M059J (cell line): Measurements from ENCODE around the gene KANSL1. TPM values are rescaled to one million over a fixed set of nuclear protein-coding genes. Genes with fewer than 3 reads are reported as not detected.

Experiments
- DNase-seq: peaks from one replicate; pipeline ENCODE4 v3.0.0-alpha.2; 2012; ENCODE audit warnings: low read depth
- total RNA-seq: library from RNA; depleted of rRNA; stranded (reverse); fragments of >200 nt; shearing (Covaris generic); gene quantifications from 2 replicates; pipeline ENCODE4 v1.2.3, GENCODE V29; 2014

Gene KANSL1
- total RNA-seq, 1 experiment from 2014 or later: 30.7 TPM

- no peak for DNase-seq
Observed at GRCh38 chr17:46167267-46167666, 26.0 kb downstream of the KANSL1 start.

- DNase-seq: no peak
Observed at GRCh38 chr17:46166692-46167249, 26.5 kb downstream of the KANSL1 start.

- no peak for DNase-seq
Observed at GRCh38 chr17:46163929-46164594, 29.2 kb downstream of the KANSL1 start.

GRCh38 chr17:46163316-46163715 lies 29.9 kb downstream of the KANSL1 start:
- DNase-seq: no peak

GRCh38 chr17:46162866-46163265 lies 30.4 kb downstream of the KANSL1 start:
- no peak for DNase-seq

- DNase-seq: no peak
Observed at GRCh38 chr17:46160169-46160568, 33.1 kb downstream of the KANSL1 start.

- DNase-seq: peak; percentile 67
Observed at GRCh38 chr17:46159686-46160085, 33.5 kb downstream of the KANSL1 start.

GRCh38 chr17:46158323-46159296 lies 34.6 kb downstream of the KANSL1 start:
- no peak for DNase-seq

- no peak for DNase-seq
Observed at GRCh38 chr17:46157443-46158062, 35.7 kb downstream of the KANSL1 start.

- DNase-seq: peak; percentile 85
Observed at GRCh38 chr17:46154151-46154816, 38.9 kb downstream of the KANSL1 start.

- no peak for DNase-seq
Observed at GRCh38 chr17:46152423-46152822, 40.8 kb downstream of the KANSL1 start.

GRCh38 chr17:46151762-46152161 lies 41.5 kb downstream of the KANSL1 start:
- DNase-seq: peak; percentile 30

- DNase-seq: no peak
Observed at GRCh38 chr17:46150216-46150963, 42.8 kb downstream of the KANSL1 start.

GRCh38 chr17:46148247-46148646 lies 45.0 kb downstream of the KANSL1 start:
- no peak for DNase-seq

GRCh38 chr17:46147296-46147695 lies 45.9 kb downstream of the KANSL1 start:
- no peak for DNase-seq

GRCh38 chr17:46144246-46144645 lies 49.0 kb downstream of the KANSL1 start:
- DNase-seq: peak; percentile 27

- no peak for DNase-seq
Observed at GRCh38 chr17:46143827-46144236, 49.4 kb downstream of the KANSL1 start.

- no peak for DNase-seq
Observed at GRCh38 chr17:46141645-46142044, 51.6 kb downstream of the KANSL1 start.

- no peak for DNase-seq
Observed at GRCh38 chr17:46140645-46141197, 52.5 kb downstream of the KANSL1 start.

GRCh38 chr17:46139432-46140210 lies 53.6 kb downstream of the KANSL1 start:
- DNase-seq: no peak
